HCT116 (cell line): Measurements from ENCODE around the gene ZSCAN5A. TPM values are rescaled to one million over a fixed set of nuclear protein-coding genes. Genes with fewer than 3 reads are reported as not detected.
A peak's percentile ranks its signal among the peaks of the same experiment; 100 is the strongest.

Experiments used
- ATAC-seq: fragments of 200-7000 bp; cut with Tn5 transposase; 2 replicates; pipeline ENCODE4 v1.9.1; 2020; ENCODE audit warnings: mild to moderate bottlenecking, moderate library complexity
- BruUV-seq: library from RNA; stranded (reverse); fragments of 400-500 nt; replicated peaks from 2 replicates; lab custom pipeline; 2021; lab: Mats Ljungman, UMichigan
- CTCF ChIA-PET: fragments of 300-600 bp; sonication (Branson Sonifier 250); formaldehyde crosslinking; loops from one replicate; lab custom pipeline; 2021; ENCODE audit warnings: antibody characterized with exemption; lab: Charles Lee
- POLR2A ChIA-PET: fragments of 300-600, 350-600 bp; sonication (Branson Sonifier 250); formaldehyde crosslinking; loops from one replicate; lab custom pipeline; 2021; ENCODE audit warnings: antibody characterized with exemption; lab: Charles Lee
- RAD21 ChIA-PET, 2 experiments: fragments of 300-600 bp; sonication (Branson Sonifier 250); formaldehyde crosslinking; loops; one replicate each; lab custom pipeline; 2023; ENCODE audit warnings: low total read pairs in 2 of 2; ENCODE audit not compliant: uncharacterized antibody in 2 of 2, unreplicated experiment in 2 of 2, low non-redundant PET in 1 of 2; lab: Charles Lee
- DNase-seq: peaks from one replicate; pipeline ENCODE4 v3.0.0-alpha.2; 2010; ENCODE audit warnings: low read depth, low spot score
- H2AFZ ChIP-seq: fragments of 200-600 bp; shearing (Covaris generic), sonication (generic); 2 replicates; pipeline ENCODE4 v1.6.1; 2017; ENCODE audit warnings: low read depth, mixed run types, mixed read lengths, antibody characterized with exemption, low read length; ENCODE audit not compliant: poor library complexity, severe bottlenecking
- H3K27ac ChIP-seq: 2 replicates; pipeline ENCODE4 v1.5.1; 2012; ENCODE audit warnings: low read depth, low read length
- H3K27me3 ChIP-seq: fragments of 200-600 bp; sonication (generic); 2 replicates; pipeline ENCODE4 v1.6.1; 2016; ENCODE audit warnings: mixed run types, low read length, mixed read lengths; ENCODE audit not compliant: insufficient read depth
- H3K36me3 ChIP-seq, 2 experiments: fragments of 200-500 bp in 1 of 2; fragments of 200-600 bp in 1 of 2; sonication (Bioruptor generic) in 1 of 2; sonication (generic) in 1 of 2; 2 replicates each; pipeline versions ENCODE4 v1.5.1 to v1.6.1; 2014 to 2016; ENCODE audit warnings: low read length in 2 of 2, inconsistent platforms in 1 of 2, mixed read lengths in 1 of 2, mixed run types in 1 of 2; ENCODE audit not compliant: insufficient read depth in 2 of 2, control insufficient read depth in 1 of 2
- H3K4me1 ChIP-seq, 2 experiments: fragments of 200-600 bp in 1 of 2; sonication (generic) in 1 of 2; 2 replicates each; pipeline versions ENCODE4 v1.5.1 to v1.6.1; 2012 to 2017; ENCODE audit warnings: low read length in 2 of 2, inconsistent platforms in 1 of 2, mild to moderate bottlenecking in 1 of 2, mixed read lengths in 1 of 2, mixed run types in 1 of 2, moderate library complexity in 1 of 2; ENCODE audit not compliant: insufficient read depth in 2 of 2, control insufficient read depth in 1 of 2
- H3K4me2 ChIP-seq: fragments of 200-600 bp; sonication (generic); 2 replicates; pipeline ENCODE4 v1.6.1; 2017; ENCODE audit warnings: mixed run types, low read length, mixed read lengths
- H3K4me3 ChIP-seq, 2 experiments: fragments of 200-600 bp in 1 of 2; sonication (generic) in 1 of 2; replicated peaks in 1 of 2; 2 replicates each; pipeline ENCODE4 v1.5.1; 2011 to 2016; ENCODE audit warnings: low read length in 2 of 2, control low read depth in 1 of 2, low read depth in 1 of 2, mild to moderate bottlenecking in 1 of 2, mixed read lengths in 1 of 2, mixed run types in 1 of 2
- H3K79me2 ChIP-seq: fragments of 200-600 bp; sonication (generic); 2 replicates; pipeline ENCODE4 v1.6.1; 2017; ENCODE audit warnings: mild to moderate bottlenecking, mixed run types, low read length, moderate library complexity, mixed read lengths; ENCODE audit not compliant: insufficient read depth
- H3K9ac ChIP-seq: fragments of 200-600 bp; sonication (generic); 2 replicates; pipeline ENCODE4 v1.6.1; 2016; ENCODE audit warnings: low read length, mixed read lengths
- H3K9me2 ChIP-seq: fragments of 200-600 bp; sonication (generic), shearing (Covaris generic); 2 replicates; pipeline ENCODE4 v1.6.1; 2017; ENCODE audit warnings: mixed run types, mild to moderate bottlenecking, moderate library complexity; ENCODE audit not compliant: insufficient read depth
- H3K9me3 ChIP-seq, 2 experiments: fragments of 200-500 bp in 1 of 2; fragments of 200-600 bp in 1 of 2; sonication (Bioruptor generic) in 1 of 2; sonication (generic) in 1 of 2; 2 replicates each; pipeline ENCODE4 v1.6.1; 2014 to 2017; ENCODE audit warnings: low read length in 2 of 2, mixed read lengths in 2 of 2, inconsistent platforms in 1 of 2, low read depth in 1 of 2, mild to moderate bottlenecking in 1 of 2, mixed run types in 1 of 2, moderate library complexity in 1 of 2; ENCODE audit not compliant: control insufficient read depth in 1 of 2, insufficient read depth in 1 of 2
- H4K20me1 ChIP-seq: fragments of 200-600 bp; sonication (generic), shearing (Covaris generic); 2 replicates; pipeline ENCODE4 v1.6.1; 2017; ENCODE audit warnings: mixed run types, mild to moderate bottlenecking, moderate library complexity; ENCODE audit not compliant: insufficient read depth
- CBX3 ChIP-seq: IDR thresholded peaks from 2 replicates; pipeline ENCODE4 v1.6.1; 2012; ENCODE audit warnings: low read depth
- CEBPB ChIP-seq: IDR thresholded peaks from 2 replicates; pipeline ENCODE4 v1.6.1; 2012; ENCODE audit warnings: low read depth
- ELF1 ChIP-seq: IDR thresholded peaks from 2 replicates; pipeline ENCODE4 v1.6.1; 2012; ENCODE audit warnings: low read depth, borderline replicate concordance
- EZH2 ChIP-seq: fragments of 200-600 bp; sonication (generic); IDR thresholded peaks from 2 replicates; pipeline ENCODE4 v1.6.1; 2017; ENCODE audit warnings: antibody characterized with exemption, mixed run types
- FOSL1 ChIP-seq: IDR thresholded peaks from 2 replicates; pipeline ENCODE4 v1.6.1; 2012; ENCODE audit warnings: low read depth
- JUND ChIP-seq: IDR thresholded peaks from 2 replicates; pipeline ENCODE4 v1.6.1; 2012
- RAD21 ChIP-seq: IDR thresholded peaks from 2 replicates; pipeline ENCODE4 v1.6.1; 2012; ENCODE audit warnings: low read depth, mild to moderate bottlenecking
- SIN3A ChIP-seq: IDR thresholded peaks from 2 replicates; pipeline ENCODE4 v1.6.1; 2012; ENCODE audit warnings: low read depth
- SRF ChIP-seq: IDR thresholded peaks from 2 replicates; pipeline ENCODE4 v1.6.1; 2012; ENCODE audit warnings: low read depth
- TCF7L2 ChIP-seq: IDR thresholded peaks from 2 replicates; pipeline ENCODE4 v1.7.0; 2011; ENCODE audit warnings: borderline replicate concordance, inconsistent platforms; ENCODE audit not compliant: insufficient read depth, insufficient read length; ENCODE audit errors: extremely low read depth
- ZNF274 ChIP-seq: fragments of 200-500 bp; sonication (Bioruptor generic); IDR thresholded peaks from 2 replicates; pipeline ENCODE4 v1.6.1; 2014; ENCODE audit warnings: mild to moderate bottlenecking, low read depth, low read length, inconsistent platforms
- intact Hi-C: fragments of 100-400 bp; cut with micrococcal nuclease; formaldehyde crosslinking; loops from 2 replicates; pipeline ENCODE4 v1.10.0; 2022
- total RNA-seq: library from RNA; stranded (reverse); gene quantifications from one replicate; pipeline ENCODE4 v1.2.1, GENCODE V29; 2021; ENCODE audit not compliant: unreplicated experiment
- TF ChIP-seq, protein P1 (sequence below), 3 experiments: fragments of 200-600 bp in 1 of 3; sonication (generic) in 1 of 3; IDR thresholded peaks in 2 of 3; conservative IDR thresholded peaks in 1 of 3; 2 replicates each; pipeline ENCODE4 v1.5.1; 2012 to 2017; ENCODE audit warnings: low read depth in 2 of 3, low read length in 2 of 3, antibody characterized with exemption in 1 of 3, borderline replicate concordance in 1 of 3, control low read depth in 1 of 3, mild to moderate bottlenecking in 1 of 3, mixed read lengths in 1 of 3, mixed run types in 1 of 3, moderate library complexity in 1 of 3; ENCODE audit not compliant: insufficient read depth in 1 of 3
- TF ChIP-seq, protein P2 (sequence below): IDR thresholded peaks from 2 replicates; pipeline ENCODE4 v1.6.1; 2012

Gene ZSCAN5A
- total RNA-seq, 1 experiment from 2014 or later = 9.2 TPM

DNA sequence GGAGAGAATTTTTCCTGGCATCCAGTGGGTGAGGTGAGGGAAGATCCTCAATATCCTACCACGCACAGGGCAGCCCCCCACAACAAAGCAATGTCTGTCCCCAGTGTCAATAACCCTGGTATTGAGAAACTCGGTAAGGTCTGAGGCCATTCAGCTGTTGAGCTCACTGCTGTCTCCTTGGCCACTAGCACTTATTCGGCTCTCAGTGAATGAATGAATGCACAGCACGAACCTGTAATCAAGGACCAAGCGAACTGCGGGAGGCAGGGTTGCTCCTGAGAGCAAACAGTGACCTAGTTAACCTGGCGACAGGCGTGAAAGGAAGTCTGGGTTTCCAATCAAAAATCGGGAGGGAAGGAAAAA is 640 bp downstream of the ZSCAN5A start:
- Histone ChIP-seq H3K27ac (peak overlapping the region; percentile 85), H3K9me3 (no peaks in the 10 kb centered on the region), H4K20me1 (no peaks in the 10 kb centered on the region), H3K4me1 (peaks cover 3 to 17% of the 10 kb centered on the region in 2 experiments; a peak in 3 of 4 replicates), H3K9ac (peak overlapping the region; percentile 89), H3K36me3 (peaks cover 0 to 3% of the 10 kb centered on the region in 2 experiments; a peak in 3 of 4 replicates), H3K4me3 (peak overlapping the region; percentile 89 to 92), H3K79me2 (no peaks in the 10 kb centered on the region; the same call in 1 of the 2 replicates), H3K27me3 (no peaks in the 10 kb centered on the region), H3K4me2 (peak overlapping the region; percentile 98), H3K9me2 (no peaks in the 10 kb centered on the region), H2AFZ (no peak overlapping the region)
- ATAC-seq = no peak
- POLR2A ChIA-PET = interaction anchor here (1.1 kb wide), 1 partner anchor 61 kb away, joined by 3 read pairs; no protein-coding TSS in a partner anchor
- intact Hi-C loops = loop anchor here (1.0 to 5.0 kb wide), 3 partner anchors 62 to 193 kb away; partner anchors contain the start of gene ZNF787
- DNase-seq = no peak
- TF ChIP-seq ZNF274 (no peak), CBX3 (no peak), RAD21 (no peak), EZH2 (no peak), TCF7L2 (no peak), JUND (no peak), FOSL1 (no peak), SRF (no peak), CEBPB (no peak), SIN3A (no peak), ELF1 (no peak)
- TF ChIP-seq, protein P1, sequence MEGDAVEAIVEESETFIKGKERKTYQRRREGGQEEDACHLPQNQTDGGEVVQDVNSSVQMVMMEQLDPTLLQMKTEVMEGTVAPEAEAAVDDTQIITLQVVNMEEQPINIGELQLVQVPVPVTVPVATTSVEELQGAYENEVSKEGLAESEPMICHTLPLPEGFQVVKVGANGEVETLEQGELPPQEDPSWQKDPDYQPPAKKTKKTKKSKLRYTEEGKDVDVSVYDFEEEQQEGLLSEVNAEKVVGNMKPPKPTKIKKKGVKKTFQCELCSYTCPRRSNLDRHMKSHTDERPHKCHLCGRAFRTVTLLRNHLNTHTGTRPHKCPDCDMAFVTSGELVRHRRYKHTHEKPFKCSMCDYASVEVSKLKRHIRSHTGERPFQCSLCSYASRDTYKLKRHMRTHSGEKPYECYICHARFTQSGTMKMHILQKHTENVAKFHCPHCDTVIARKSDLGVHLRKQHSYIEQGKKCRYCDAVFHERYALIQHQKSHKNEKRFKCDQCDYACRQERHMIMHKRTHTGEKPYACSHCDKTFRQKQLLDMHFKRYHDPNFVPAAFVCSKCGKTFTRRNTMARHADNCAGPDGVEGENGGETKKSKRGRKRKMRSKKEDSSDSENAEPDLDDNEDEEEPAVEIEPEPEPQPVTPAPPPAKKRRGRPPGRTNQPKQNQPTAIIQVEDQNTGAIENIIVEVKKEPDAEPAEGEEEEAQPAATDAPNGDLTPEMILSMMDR (IDR thresholded peaks at IDR 0.05 in 2 of 3, conservative IDR thresholded peaks at IDR 0.05 in 1 of 3; ENCODE audit: borderline replicate concordance in 1 of 3, insufficient read depth in 1 of 3, low read depth in 2 of 3, low read length in 2 of 3) = no peak
- TF ChIP-seq, protein P2, sequence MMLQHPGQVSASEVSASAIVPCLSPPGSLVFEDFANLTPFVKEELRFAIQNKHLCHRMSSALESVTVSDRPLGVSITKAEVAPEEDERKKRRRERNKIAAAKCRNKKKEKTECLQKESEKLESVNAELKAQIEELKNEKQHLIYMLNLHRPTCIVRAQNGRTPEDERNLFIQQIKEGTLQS = no peak
- TSS peak; percentile 67 for BruUV-seq
- RAD21 ChIA-PET = no interaction called here
- CTCF ChIA-PET = interaction anchor here (1.4 to 3.2 kb wide), 3 partner anchors 19 to 247 kb away, joined by 3 to 23 read pairs (median 16); no protein-coding TSS in a partner anchor
